ENCODE data around the gene ERF. TPM values are rescaled to one million over a fixed set of nuclear protein-coding genes. Genes with fewer than 3 reads are reported as not detected.

Gene ERF
- total RNA-seq, 1 donor from 2014 or later, result 75.3 TPM

- H3K9me3 Mint-ChIP-seq (ENCODE audit: unreplicated experiment), result no peaks in the 10 kb centered on the region
- no peak for DNase-seq (ENCODE audit: extremely low spot score, unreplicated experiment)
- H3K36me3 Mint-ChIP-seq (ENCODE audit: unreplicated experiment), result peaks cover 2% of the 10 kb centered on the region
- no peak overlapping the region for H3K4me3 Mint-ChIP-seq (ENCODE audit: unreplicated experiment)
- H3K27ac Mint-ChIP-seq (ENCODE audit: unreplicated experiment), result peak overlapping the region; percentile 18
- H3K4me1 Mint-ChIP-seq (ENCODE audit: unreplicated experiment), result peaks cover 59% of the 10 kb centered on the region
- no peak for TF ChIP-seq CTCF (IDR thresholded peaks at IDR 0.05)
- no peaks in the 10 kb centered on the region for H3K27me3 Mint-ChIP-seq (ENCODE audit: unreplicated experiment)
These were observed 5.7 kb downstream of the ERF start for GRCh38 chr19:42249149-42249750.

GRCh38 chr19:42248270-42249148 is 6.4 kb downstream of the ERF start:
- H3K4me1 Mint-ChIP-seq (ENCODE audit: unreplicated experiment), result peaks cover 62% of the 10 kb centered on the region
- H3K9me3 Mint-ChIP-seq (ENCODE audit: unreplicated experiment), result no peaks in the 10 kb centered on the region
- TF ChIP-seq CTCF (IDR thresholded peaks at IDR 0.05), result no peak
- DNase-seq (ENCODE audit: extremely low spot score, unreplicated experiment), result no peak
- no peak overlapping the region for H3K4me3 Mint-ChIP-seq (ENCODE audit: unreplicated experiment)
- peak overlapping the region; percentile 18 for H3K27ac Mint-ChIP-seq (ENCODE audit: unreplicated experiment)
- peaks cover 2% of the 10 kb centered on the region for H3K36me3 Mint-ChIP-seq (ENCODE audit: unreplicated experiment)
- H3K27me3 Mint-ChIP-seq (ENCODE audit: unreplicated experiment), result no peaks in the 10 kb centered on the region

GRCh38 chr19:42247640-42248199 is 7.2 kb downstream of the ERF start:
- H3K27me3 Mint-ChIP-seq (ENCODE audit: unreplicated experiment), result no peaks in the 10 kb centered on the region
- no peak overlapping the region for H3K27ac Mint-ChIP-seq (ENCODE audit: unreplicated experiment)
- peaks cover 63% of the 10 kb centered on the region for H3K4me1 Mint-ChIP-seq (ENCODE audit: unreplicated experiment)

GRCh38 chr19:42246922-42247639 is 7.8 kb downstream of the ERF start:
- DNase-seq (ENCODE audit: extremely low spot score, unreplicated experiment), result no peak
- peaks cover 2% of the 10 kb centered on the region for H3K36me3 Mint-ChIP-seq (ENCODE audit: unreplicated experiment)
- TF ChIP-seq CTCF (IDR thresholded peaks at IDR 0.05), result no peak
- H3K27me3 Mint-ChIP-seq (ENCODE audit: unreplicated experiment), result no peaks in the 10 kb centered on the region
- peak overlapping the region; percentile 98 for H3K27ac Mint-ChIP-seq (ENCODE audit: unreplicated experiment)
- peaks cover 57% of the 10 kb centered on the region for H3K4me1 Mint-ChIP-seq (ENCODE audit: unreplicated experiment)
- H3K9me3 Mint-ChIP-seq (ENCODE audit: unreplicated experiment), result no peaks in the 10 kb centered on the region
- no peak overlapping the region for H3K4me3 Mint-ChIP-seq (ENCODE audit: unreplicated experiment)

More at GRCh38 chr19:42247640-42248199, 7.2 kb downstream of the ERF start:
- no peaks in the 10 kb centered on the region for H3K9me3 Mint-ChIP-seq (ENCODE audit: unreplicated experiment)
- no peak for DNase-seq (ENCODE audit: extremely low spot score, unreplicated experiment)
- no peak for TF ChIP-seq CTCF (IDR thresholded peaks at IDR 0.05)
- H3K4me3 Mint-ChIP-seq (ENCODE audit: unreplicated experiment), result no peak overlapping the region
- H3K36me3 Mint-ChIP-seq (ENCODE audit: unreplicated experiment), result peaks cover 2% of the 10 kb centered on the region

Measured in osteocyte (in vitro differentiated cells).